AG09319 (cell line): Measurements from ENCODE around the gene OPN1SW.
A peak's percentile ranks its signal among the peaks of the same experiment; 100 is the strongest.

ENCODE experiments used
- DNase-seq: peaks from one replicate; pipeline ENCODE4 v3.0.0-alpha.2; 2010; ENCODE audit warnings: low read depth; ENCODE audit errors: extremely low read depth
- TF ChIP-seq, protein P1 (sequence below): IDR thresholded peaks from 2 replicates; pipeline ENCODE4 v1.5.1; 2011; ENCODE audit warnings: low read depth, mild to moderate bottlenecking, inconsistent platforms, low read length, moderate library complexity

The OPN1SW gene

DNA sequence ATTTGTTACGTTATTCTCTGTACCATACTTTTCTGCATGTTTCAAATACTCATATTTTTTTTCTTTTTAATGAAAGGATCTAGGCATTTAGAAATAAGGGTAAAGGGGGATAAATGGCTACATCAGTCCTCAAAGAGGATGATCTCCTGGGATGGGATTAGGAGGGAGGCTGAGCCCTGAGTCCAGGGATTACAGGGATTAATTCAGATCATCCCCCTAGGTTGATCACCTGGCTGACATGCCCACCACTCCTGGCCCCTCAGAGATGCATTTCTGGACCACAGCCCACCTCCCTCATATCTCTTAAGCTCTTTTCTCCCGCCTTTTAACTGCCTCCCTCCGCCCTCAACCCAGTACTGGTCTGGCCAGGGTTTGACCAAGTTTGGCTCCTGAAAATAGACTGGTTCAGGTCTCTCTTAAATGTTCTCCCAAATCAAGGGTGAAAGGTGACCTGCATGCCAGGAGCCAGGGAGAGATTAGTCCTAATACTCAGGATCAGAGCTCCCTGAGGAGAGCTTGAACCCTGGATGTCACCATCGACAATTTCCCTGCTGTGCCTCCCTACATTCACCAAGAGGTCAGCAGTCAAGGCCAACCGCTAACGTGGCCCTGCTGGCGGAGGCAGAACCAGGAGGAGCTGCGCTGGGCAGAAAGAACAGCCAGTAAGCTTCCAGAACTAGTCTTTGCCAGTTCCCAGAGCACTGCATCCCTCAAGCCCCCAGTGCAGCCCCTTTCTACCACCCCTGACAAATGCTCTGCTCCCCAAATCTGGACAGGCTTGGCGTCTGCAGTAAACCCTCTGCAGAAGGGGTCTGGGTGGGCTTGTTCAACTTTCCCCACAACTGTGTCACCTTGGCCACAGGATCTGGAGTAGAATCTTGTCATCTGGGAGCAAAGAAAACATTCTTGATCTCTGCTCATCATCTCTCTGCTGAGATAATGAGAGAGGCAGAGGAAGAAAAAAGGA lies 13.1 kb upstream of the OPN1SW start:
- no peak for DNase-seq
- TF ChIP-seq, protein P1, sequence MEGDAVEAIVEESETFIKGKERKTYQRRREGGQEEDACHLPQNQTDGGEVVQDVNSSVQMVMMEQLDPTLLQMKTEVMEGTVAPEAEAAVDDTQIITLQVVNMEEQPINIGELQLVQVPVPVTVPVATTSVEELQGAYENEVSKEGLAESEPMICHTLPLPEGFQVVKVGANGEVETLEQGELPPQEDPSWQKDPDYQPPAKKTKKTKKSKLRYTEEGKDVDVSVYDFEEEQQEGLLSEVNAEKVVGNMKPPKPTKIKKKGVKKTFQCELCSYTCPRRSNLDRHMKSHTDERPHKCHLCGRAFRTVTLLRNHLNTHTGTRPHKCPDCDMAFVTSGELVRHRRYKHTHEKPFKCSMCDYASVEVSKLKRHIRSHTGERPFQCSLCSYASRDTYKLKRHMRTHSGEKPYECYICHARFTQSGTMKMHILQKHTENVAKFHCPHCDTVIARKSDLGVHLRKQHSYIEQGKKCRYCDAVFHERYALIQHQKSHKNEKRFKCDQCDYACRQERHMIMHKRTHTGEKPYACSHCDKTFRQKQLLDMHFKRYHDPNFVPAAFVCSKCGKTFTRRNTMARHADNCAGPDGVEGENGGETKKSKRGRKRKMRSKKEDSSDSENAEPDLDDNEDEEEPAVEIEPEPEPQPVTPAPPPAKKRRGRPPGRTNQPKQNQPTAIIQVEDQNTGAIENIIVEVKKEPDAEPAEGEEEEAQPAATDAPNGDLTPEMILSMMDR = no peak

DNA sequence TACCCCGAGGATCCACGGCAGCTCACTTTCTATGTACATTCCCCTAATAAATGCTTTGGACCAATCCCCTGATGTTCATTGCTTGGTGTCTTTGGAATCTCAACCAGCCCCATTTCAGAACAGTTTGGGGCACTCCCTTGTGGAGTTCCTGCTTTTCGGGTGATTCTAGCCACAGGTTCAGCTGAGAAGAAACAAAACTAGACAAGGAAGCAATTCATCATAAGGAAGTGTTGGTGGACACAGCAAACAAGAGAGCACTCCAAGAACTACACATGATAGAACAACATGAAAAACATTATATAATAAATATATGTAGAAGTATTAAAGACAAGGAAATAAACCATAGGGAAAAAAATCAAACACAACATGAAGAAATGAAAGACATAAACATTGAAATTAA lies 10.1 kb upstream of the OPN1SW start:
- TF ChIP-seq, protein P1 = no peak
- DNase-seq = no peak

DNA sequence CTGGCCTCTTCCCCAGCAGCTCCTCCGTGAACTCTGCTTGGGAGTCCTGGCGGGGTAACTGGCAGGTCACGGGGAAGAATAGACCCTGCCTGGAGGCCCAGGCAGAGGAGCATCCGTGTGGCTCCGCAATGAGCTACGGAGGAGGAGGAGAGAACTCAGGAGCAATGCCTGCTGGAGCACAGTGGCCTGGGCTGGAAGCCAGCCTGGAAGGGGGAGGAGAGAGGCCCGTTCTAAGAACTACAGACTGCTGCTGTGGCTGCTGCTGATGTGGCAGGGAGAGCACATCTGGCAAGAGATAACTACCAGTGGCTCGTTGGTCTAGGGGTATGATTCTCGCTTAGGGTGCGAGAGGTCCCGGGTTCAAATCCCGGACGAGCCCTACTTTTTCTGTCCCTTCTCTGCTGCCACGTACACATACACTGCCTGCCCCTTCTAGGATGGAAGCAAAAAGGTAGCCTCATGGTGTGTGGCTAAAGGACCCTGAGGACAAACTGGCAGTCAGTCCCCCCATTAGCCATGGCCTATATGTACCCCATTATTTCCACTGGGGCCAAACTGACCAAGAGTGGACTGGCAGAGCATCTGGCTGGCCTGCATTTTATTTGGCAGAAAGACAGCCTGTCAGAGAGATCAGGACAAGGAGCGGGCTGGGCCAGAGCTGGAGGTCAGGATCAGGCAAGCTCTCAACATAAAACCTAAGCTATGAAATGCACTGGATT lies 7.7 kb upstream of the OPN1SW start:
- TF ChIP-seq, protein P1 = no peak
- DNase-seq = peak; percentile 60

DNA sequence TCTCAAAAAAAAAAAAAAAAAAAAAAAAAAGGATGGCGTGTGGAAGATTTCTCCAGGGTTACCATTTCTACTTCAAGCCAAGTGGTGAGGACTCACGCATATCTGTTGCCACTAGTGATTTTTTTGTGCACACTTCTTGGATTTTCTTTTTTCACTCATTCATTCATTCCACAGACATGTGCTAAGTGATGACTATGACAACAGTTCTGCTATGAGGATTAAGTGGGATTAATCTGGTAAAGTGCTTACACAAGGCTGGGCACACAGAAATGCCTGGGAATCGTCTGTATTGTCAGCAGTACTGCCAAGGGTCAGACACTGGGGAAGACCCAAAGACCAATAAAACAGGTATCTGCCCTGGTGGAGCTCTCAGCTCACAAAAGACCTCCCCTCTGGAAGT lies 6.3 kb upstream of the OPN1SW start:
- TF ChIP-seq, protein P1 = no peak
- no peak for DNase-seq

DNA sequence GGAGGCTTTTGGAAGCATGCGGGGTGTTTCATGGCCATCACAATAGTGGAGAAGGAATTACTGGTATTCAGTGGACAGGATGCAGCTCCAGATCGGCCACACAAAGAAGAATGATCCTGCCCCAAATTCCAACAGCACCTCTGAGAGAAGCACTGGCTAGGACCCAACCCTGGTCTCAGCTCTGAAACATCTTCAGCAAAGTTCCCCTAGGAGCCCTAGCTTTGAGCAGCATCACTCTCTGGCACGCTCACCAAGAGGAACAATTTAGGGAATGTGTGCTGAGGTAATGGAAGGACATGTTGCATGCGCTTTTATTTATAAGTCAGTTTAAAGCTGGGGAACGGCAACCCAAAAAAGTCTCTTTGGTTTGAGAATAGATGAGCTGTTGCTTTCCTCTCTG lies 5.5 kb upstream of the OPN1SW start:
- DNase-seq = no peak
- TF ChIP-seq, protein P1 = no peak

DNA sequence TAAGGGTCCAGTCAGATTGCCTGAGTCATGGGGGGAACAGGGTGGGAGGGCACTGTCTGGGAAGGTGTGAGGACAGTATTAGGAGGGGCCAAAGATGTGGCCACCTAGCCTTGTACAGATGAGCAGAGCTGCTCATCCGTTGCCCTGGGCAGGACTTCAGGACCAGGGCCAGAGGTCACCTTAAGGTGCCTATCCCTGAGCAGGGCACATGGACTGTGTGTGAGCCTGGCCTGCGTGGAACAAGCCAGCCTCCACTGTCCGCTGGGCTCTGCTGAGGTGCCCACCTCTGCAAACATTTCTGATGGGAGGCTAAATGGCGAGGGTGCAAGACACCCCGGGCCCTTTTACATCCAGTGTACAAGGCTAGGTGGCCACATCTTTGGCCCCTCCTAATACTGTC lies 3.4 kb upstream of the OPN1SW start:
- TF ChIP-seq, protein P1 = no peak
- no peak for DNase-seq
